H7 (cell line): ENCODE measurements around the gene SLC37A1. TPM values are rescaled to one million over a fixed set of nuclear protein-coding genes. Genes with fewer than 3 reads are reported as not detected.
"Not testable (repeated sequence)": the region's sequence is repeated elsewhere in the genome, so short reads cannot be mapped to it uniquely, and the experiment has no call there.

ENCODE experiments used
- DNase-seq: peaks from one replicate; pipeline ENCODE4 v3.0.0; 2012
- H3K27me3 ChIP-seq: 2 replicates; pipeline ENCODE4 v1.6.0; 2011; ENCODE audit warnings: mild to moderate bottlenecking, low read length; ENCODE audit not compliant: control insufficient read depth, insufficient read depth
- H3K36me3 ChIP-seq: replicated peaks from 2 replicates; pipeline ENCODE4 v1.5.1; 2011; ENCODE audit warnings: low read length; ENCODE audit not compliant: control insufficient read depth, insufficient read depth
- H3K4me3 ChIP-seq: 2 replicates; pipeline ENCODE4 v1.5.1; 2011; ENCODE audit warnings: low read depth, mild to moderate bottlenecking, control low read depth, low read length, moderate library complexity; ENCODE audit not compliant: insufficient read depth
- total RNA-seq: library from RNA; depleted of rRNA; stranded (reverse); fragments of >200 nt; shearing (Covaris generic); gene quantifications from 2 replicates; pipeline ENCODE4 v1.2.3, GENCODE V29; 2014

SLC37A1 gene
- total RNA-seq, 1 experiment from 2014 or later: 8.2 TPM

- H3K36me3 ChIP-seq: no peaks in the 10 kb centered on the region
- H3K27me3 ChIP-seq: no peaks in the 10 kb centered on the region
- H3K4me3 ChIP-seq: no peak overlapping the region
- no peak for DNase-seq
These were observed 94.8 kb downstream of the SLC37A1 start for GRCh38 chr21:42608446-42608845.

- no peak overlapping the region for H3K4me3 ChIP-seq
These were observed 96.2 kb downstream of the SLC37A1 start for GRCh38 chr21:42609811-42610210.

DNA sequence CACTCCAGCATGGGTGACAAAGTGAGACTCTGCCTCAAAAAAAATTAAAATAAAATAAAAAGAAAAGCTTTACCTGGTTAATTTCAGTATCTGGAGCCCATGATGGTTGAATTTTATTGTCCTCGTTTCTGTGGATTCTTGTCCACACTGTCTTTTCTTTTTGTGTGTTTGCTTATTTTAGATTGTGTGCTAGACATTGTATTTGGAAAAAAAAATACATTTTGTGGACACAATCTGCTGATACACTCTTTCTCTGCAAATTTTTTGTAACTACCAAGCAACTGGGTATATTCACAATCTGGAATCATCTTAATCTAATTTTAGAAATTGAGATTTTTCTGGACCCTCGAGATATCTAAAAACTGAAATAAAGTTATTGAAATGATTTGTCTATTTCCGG lies 98.2 kb downstream of the SLC37A1 start:
- Histone ChIP-seq H3K36me3 (no peaks in the 10 kb centered on the region), H3K4me3 (no peak overlapping the region), H3K27me3 (no peaks in the 10 kb centered on the region)
- DNase-seq: no peak

More at GRCh38 chr21:42609811-42610210, 96.2 kb downstream of the SLC37A1 start:
- DNase-seq: no peak
- H3K36me3 ChIP-seq: no peaks in the 10 kb centered on the region
- no peaks in the 10 kb centered on the region for H3K27me3 ChIP-seq

GRCh38 chr21:42612390-42612789 lies 98.7 kb downstream of the SLC37A1 start:
- Histone ChIP-seq H3K36me3 (no peaks in the 10 kb centered on the region), H3K4me3 (no peak overlapping the region), H3K27me3 (no peaks in the 10 kb centered on the region)
- no peak for DNase-seq

- H3K27me3 ChIP-seq: no peaks in the 10 kb centered on the region
- DNase-seq: no peak
- H3K4me3 ChIP-seq: no peak overlapping the region
- H3K36me3 ChIP-seq: no peaks in the 10 kb centered on the region
These were observed 100.1 kb downstream of the SLC37A1 start for GRCh38 chr21:42613756-42614155.

- DNase-seq: no peak
- Histone ChIP-seq H3K36me3 (no peaks in the 10 kb centered on the region), H3K4me3 (no peak overlapping the region), H3K27me3 (no peaks in the 10 kb centered on the region)
These were observed 100.7 kb downstream of the SLC37A1 start for GRCh38 chr21:42614396-42614795.

GRCh38 chr21:42614811-42615351 lies 101.2 kb downstream of the SLC37A1 start:
- Histone ChIP-seq H3K36me3 (no peaks in the 10 kb centered on the region), H3K27me3 (no peaks in the 10 kb centered on the region), H3K4me3 (no peak overlapping the region)
- peak; percentile 74 for DNase-seq

DNA sequence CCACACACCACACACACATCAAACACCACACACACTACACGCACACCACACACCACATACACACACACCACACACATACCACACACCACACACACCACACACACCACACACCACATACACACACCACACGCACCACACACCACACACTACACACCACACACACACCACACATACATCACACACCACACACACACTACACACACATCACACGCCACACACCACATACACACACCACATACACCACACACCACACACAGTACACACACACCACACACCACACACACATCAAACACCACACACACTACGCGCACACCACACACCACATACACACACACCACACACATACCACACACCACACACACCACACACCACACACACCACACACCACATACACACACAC lies 101.7 kb downstream of the SLC37A1 start:
- not testable (repeated sequence) for H3K4me3 ChIP-seq, H3K27me3 ChIP-seq, H3K36me3 ChIP-seq, DNase-seq

GRCh38 chr21:42615924-42616323 lies 102.3 kb downstream of the SLC37A1 start:
- Histone ChIP-seq H3K27me3 (no peaks in the 10 kb centered on the region), H3K36me3 (no peaks in the 10 kb centered on the region), H3K4me3 (no peak overlapping the region)
- no peak for DNase-seq

GRCh38 chr21:42616446-42616845 lies 102.8 kb downstream of the SLC37A1 start:
- Histone ChIP-seq H3K36me3 (no peaks in the 10 kb centered on the region), H3K27me3 (no peaks in the 10 kb centered on the region), H3K4me3 (no peak overlapping the region)
- DNase-seq: no peak

- Histone ChIP-seq H3K27me3 (no peaks in the 10 kb centered on the region), H3K4me3 (no peak overlapping the region), H3K36me3 (no peaks in the 10 kb centered on the region)
- no peak for DNase-seq
These were observed 103.3 kb downstream of the SLC37A1 start for GRCh38 chr21:42616941-42617340.

DNA sequence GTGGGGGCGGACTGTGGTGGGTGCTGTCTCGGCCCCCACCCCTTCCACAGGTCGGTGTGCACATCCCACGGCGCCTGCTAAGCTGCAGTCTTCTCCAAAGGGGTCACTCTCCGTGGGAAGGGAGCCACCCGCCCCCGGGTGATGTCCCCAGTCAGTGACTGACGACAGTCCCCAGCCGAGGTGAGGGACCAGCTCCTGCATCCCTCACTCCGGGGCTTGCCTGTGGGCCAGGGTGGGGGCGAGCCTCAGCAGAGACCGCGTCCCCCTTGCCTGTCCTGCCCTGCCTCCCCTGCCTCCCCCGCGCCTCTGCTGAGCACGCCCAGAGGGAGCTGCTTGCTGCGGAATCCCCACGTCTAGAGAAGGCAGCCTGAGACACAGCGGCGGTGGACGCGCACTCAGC lies 103.8 kb downstream of the SLC37A1 start:
- Histone ChIP-seq H3K4me3 (no peak overlapping the region), H3K36me3 (no peaks in the 10 kb centered on the region), H3K27me3 (no peaks in the 10 kb centered on the region)
- DNase-seq: no peak

DNA sequence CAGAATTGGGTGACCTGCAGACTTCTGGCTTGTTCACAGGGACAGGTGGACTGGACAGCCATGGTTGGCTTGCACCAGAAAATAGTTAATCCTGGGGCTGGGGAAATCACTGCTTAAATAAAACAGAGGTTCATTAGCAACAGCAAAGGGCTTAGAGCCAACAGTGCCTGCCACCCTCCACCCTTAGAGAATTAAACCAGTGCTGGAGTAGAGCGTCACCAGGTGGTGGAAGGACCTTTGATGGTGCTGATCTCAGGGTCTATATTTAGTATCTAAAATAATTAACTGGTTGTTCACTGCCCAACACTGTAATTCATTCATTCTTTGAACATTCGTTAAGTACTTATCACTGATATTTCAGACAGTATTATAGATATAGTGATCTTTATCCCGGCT lies 105.1 kb downstream of the SLC37A1 start:
- no peak overlapping the region for H3K4me3 ChIP-seq
- H3K36me3 ChIP-seq: no peaks in the 10 kb centered on the region
- no peak for DNase-seq
- no peaks in the 10 kb centered on the region for H3K27me3 ChIP-seq

DNA sequence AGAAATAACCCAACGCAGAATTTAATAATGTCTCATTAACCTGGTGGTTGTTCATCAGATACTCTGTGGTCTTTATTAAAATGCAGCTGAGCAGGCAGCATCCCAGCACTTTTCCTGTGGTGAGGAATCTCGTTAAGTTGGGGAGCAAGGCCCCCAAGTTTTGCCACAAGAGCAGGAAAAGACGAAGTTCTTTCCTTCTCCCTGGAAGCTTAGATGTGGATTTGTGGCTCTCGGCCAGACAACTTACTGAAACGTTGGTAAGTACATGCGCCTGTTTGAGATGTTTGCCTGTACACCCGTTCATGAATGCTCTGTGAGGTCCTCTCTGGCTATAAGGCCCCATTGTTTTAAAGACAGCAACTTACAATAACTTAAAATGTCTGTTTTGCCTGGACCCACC lies 105.5 kb downstream of the SLC37A1 start:
- no peaks in the 10 kb centered on the region for H3K27me3 ChIP-seq
- H3K36me3 ChIP-seq: no peaks in the 10 kb centered on the region
- no peak for DNase-seq
- H3K4me3 ChIP-seq: no peak overlapping the region

GRCh38 chr21:42619841-42620240 lies 106.2 kb downstream of the SLC37A1 start:
- no peak overlapping the region for H3K4me3 ChIP-seq
- H3K27me3 ChIP-seq: no peaks in the 10 kb centered on the region
- H3K36me3 ChIP-seq: no peaks in the 10 kb centered on the region
- DNase-seq: no peak

DNA sequence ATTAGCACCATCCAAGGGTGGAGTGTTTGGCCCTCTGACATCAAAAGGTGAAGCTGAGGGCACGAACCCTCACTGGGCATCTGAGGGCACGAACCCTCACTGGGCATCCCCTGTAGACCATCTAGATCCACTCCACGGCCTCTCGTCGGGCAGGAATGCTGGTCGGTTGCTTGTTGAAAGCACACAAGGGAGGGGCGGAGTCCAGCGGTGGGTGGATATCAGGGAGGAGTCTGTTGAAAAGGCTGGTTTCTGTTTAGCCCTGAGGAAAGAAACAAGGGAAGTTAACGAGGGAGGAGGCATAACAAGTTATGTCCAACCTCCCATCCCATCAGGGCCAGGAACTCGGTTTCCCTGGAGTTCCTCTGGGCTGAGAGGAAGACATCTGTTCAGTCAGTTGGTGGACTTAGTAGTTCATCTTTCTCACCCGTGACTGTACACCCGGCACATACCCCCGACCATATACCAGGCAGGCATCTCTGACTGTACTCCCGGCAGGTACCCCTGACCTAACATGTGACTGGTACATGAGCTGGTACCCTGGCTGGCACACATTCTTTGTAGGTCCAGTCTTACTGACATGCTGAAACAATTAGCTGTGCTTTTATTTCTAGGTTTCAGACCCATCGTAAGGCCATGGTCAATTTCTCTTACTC lies 107.6 kb downstream of the SLC37A1 start:
- H3K27me3 ChIP-seq: no peaks in the 10 kb centered on the region
- no peak for DNase-seq
- H3K4me3 ChIP-seq: no peak overlapping the region
- no peaks in the 10 kb centered on the region for H3K36me3 ChIP-seq
